SHP77 (cell line): ENCODE results near the gene LRMDA.
A peak's percentile ranks its signal among the peaks of the same experiment; 100 is the strongest.

ENCODE experiments used
- DNase-seq, 2 experiments: peaks; one replicate each; lab custom pipeline; 2025; lab: John Stamatoyannopoulos, UW

LRMDA gene

DNA sequence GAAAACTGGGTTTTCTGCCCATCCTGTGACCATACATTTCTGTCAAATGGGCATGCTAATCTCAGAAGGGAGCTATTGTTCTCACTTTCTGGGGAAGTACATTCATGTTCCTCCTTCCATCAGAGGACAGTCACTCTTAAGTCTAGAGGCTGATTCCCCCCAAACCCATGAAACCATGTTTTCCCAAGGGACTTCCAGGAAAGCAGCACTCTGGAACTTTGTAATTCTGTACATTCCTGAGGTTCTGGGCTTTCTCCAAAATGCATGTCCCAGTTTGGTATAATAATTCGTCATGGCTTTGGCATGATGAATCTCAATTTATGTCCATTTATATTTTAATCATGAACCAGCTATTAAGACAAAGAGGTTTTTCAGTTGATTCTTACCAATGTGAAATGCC is 688.1 kb downstream of the LRMDA start:
- no peak for DNase-seq

DNA sequence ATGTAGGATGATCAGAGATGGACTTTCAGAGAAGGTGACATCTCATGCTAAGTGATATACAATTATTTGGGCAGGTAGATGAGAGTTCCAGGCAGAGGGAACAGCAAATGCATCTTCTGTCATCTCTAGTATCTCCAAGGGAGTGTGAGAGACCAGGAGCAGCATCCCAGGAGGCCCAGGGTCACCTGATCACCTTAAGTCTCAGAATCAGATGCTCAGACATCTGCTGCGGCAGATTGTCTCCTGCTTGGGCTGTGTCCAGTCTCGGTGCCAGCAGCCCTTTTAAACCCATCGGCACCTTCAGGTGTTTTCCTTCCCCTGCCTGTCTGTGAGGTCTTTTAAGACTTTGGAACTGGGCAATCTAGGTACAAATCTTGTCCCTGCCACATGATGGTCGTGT is 690.6 kb downstream of the LRMDA start:
- no peak for DNase-seq

DNA sequence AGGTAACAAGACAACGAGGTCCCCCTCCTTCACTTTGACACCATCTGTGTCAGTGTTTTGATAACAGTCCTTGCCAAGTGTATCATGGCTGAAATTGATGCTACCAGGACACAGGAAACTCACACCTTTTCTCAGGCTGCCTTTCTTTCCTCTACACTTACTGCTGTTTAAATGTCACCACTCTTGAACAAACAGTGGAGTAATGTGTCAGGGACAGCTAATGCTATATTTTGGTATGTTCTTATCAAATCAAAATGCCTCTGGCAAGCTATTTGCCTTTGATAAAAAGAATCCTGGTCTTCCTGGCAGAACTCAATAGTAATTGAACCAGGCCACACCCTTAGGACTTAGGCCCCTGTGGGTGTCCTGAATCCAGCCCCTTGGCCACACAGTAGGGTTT is 692.9 kb downstream of the LRMDA start:
- no peak for DNase-seq

DNA sequence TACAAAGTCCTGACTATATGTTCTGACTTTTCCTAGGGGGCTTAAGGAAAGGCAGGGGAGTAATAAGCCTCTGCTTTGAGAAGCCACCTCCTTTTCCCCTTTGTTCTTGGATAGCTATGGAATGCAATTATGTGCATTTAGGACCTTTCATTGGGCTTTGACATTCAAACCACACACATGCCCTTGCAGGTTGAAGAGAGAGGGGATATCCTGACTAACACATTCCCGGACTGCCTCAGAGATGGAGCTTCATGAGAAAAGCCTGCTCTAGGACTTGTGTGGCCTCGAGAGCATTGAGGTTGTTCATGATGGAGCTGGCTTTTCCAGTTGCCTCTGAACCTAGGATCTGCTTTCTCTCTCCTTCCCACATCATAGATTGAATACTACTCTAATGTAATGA is 694.5 kb downstream of the LRMDA start:
- DNase-seq: no peak

DNA sequence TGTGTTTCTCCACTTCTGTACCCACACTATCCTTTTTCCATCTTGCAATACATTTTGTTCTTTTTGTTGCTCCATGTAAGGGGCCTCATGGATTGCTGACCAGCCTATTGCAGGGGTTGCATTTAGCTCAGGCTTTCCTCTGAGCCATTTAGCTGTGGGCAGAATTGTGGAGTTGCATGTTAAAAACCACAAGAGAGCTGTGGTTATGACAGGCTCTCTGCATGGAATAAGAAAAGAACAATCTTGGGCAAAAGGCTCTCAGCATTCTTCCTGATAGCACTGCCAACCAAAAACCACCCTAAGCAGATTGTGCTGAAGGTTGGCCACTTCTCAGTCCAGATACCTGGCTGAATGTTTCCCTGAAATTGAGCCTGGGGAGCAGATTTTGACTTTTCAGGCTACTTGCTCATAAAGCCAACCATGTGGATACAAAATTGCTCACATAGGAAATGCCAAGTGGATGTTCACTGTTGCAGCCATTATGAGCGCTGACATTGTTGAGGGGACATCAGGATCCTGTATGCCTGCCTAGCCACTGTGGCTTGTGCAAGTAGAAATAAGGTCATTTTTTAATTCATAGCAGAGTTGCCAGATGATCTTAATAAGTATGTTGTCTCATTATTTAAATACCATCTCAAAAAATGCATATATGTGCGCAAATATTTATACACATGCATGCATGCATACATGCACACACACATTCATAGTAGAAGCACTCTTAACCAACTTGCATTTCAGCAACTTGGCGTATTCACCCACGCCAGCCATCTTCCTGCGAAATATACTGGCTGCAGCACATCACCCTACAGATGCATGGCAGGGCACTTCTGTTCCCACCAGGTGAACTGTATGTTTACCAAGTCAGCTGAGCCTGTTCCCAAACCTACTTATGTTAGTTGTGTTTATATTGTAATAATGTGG is 695.4 kb downstream of the LRMDA start:
- DNase-seq: no peak

DNA sequence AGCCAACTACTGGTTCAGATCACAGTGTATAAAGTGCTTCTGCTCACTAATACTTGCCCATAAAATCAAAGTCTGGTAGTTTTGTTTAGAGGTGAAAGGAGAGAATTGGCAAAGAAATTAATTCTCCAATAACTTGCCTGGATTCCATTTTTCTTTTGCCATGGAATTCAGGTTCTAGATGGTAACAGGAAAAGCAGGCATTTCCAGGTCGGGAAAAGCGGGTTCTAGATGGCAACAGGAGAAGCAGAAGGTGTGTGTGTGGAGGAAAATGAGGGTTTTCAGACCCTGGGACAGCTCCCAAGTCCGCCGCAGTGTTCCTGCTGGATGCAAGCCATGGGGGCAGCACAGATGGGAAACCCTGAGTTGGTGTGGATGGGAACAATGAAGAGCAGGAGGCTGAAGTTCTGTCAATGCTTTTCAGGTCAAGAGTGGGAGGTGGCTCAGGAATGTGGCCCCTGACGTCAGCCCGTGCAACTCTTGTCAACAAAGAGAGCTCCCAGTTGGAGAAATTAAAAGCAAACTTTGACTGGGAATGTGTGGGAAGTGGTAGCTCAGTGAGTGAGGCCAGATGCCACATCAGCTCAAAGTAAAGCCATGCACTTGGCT is 696.7 kb downstream of the LRMDA start:
- DNase-seq: no peak

DNA sequence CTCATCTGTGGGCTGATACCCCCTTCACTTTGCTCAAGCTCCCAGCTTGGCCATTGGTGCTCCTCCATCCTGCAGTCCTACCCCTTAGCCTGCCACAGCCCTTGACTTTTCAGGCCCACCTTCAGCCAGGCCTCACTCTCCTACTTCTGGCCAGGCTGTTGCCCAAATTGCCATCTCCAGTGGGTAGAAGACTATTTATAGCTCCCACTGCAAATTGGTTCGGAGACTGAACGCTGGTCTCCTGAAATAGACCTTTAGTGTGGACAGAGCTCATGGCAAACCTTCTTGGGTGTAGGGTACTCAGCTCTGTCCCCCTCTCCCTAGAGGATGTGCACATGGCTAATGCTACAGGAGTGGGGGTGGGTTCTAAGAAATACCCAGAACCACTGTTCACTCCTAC is 697.8 kb downstream of the LRMDA start:
- no peak for DNase-seq

DNA sequence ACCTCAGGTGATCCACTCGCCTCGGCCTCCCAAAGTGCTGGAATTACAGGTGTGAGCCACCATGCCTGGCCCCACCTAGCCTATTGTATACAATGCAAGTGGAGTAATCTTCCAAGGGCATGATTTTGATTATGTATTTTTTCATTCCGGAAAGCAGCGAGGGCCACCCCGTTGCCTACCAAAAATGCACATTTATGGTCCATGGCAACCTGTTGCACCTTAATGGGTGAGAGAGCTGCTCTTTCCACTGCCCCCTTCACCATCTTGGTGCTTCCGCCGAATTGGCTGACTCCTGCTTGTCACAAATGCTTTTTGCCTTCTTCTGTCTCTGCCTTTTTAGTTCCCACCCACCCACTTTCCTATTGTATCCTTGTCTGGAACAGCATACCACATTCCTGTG is 699.5 kb downstream of the LRMDA start:
- no peak for DNase-seq

DNA sequence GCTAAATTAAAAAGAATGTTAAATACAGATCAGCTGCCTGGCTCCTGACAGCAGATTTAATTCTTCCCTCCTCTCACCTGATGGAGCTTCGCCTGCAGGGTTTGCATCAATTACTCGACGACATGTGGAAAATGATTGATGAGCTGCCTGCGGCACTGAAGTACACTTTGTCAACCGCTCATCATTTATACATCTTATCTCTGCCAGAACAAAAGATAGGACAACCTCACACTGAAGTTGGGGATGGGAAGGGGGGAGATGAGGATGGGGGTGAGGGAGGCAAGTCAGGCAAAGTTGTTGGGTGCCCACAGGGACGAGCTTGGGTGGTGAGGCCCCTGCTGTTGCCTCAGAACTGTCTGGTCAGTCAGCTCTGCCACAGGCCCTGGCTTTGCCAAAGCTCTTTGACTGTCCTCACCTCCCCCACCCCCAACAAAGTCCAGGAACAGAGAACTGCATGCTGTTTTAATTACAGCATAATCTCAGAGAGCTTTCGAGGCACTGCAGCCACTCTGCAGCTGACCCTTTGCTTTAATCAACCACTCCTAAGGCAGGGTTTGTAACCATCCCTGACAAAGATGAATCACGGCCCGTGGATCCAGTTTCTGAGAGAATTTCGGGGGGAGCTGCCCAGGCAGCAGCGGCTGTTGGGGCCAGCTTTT is 702.3 kb downstream of the LRMDA start:
- peak in 1 of 2 experiments; percentile 26 for DNase-seq

DNA sequence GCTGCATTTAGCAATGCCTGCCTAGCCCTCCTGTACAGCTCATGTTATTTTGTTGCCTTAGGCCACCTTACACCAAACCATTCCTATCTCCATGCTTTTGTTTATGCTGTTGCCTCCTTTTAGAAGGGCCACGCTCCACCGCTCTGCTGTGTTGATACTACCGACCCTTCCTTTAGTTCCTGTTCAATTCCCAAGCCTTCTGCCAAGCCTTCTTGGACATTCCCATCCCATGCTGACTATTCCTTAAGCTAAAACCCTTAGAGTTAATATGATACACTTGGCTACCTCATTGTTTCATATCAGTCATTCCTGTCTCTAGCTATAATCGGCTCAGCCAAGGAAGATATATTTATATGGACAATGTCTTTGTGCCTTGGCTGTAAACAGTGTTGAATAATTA is 705.5 kb downstream of the LRMDA start:
- no peak for DNase-seq

DNA sequence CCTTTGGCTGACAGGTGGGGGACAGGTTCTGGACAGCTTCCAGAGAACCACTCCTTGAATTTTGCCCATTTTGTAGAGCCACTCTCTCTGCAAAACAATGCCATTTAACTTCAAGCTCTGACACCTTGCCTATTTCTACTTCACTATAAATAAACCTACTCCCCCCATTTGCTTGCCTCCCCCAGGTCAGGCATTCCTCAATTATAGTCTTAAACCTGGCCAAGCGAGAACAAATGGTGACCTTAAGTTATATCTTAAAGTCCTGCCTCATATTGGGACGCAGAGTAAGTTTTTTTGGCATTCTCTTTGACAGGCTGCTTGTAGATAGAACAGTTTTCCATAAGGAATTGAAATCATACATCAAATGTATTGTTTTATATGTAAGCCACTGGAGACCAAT is 706.9 kb downstream of the LRMDA start:
- no peak for DNase-seq

DNA sequence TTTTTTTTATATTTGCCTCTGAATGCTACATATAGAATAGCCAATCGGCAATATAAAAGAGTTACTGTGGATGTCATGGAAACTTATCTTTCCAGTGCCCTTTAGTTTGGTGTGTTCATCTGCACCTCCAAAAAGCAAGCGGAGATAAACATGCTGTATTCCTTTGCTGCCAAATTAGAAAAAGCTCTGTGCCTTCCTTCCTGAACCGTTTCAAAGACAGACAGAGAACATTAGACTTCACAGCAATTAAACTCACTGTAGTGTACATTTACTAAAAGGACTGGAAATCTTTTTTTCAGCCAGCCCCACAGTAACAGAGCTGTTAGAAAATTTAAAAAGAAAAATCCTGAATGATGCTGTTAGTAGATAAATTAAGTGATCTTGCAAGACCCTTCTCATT is 707.5 kb downstream of the LRMDA start:
- DNase-seq: no peak

DNA sequence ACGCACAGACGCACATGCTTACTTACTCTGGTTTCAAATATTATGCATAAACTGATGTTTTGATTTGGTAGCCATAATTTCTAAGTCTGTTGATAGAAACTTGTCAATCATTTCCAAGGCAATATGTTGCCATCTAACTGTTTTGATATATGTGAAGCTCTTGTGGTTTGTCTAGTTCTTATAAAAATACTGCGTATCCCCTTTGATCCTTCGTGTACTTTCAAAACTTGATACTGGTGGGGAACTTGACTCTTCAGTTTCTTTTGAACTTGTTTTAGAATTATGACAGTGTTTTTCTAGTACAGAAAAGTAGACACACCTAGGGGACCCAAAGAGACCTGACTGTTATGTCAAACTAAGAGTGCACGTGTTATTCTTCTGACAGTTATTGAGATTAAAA is 708.0 kb downstream of the LRMDA start:
- DNase-seq: no peak

DNA sequence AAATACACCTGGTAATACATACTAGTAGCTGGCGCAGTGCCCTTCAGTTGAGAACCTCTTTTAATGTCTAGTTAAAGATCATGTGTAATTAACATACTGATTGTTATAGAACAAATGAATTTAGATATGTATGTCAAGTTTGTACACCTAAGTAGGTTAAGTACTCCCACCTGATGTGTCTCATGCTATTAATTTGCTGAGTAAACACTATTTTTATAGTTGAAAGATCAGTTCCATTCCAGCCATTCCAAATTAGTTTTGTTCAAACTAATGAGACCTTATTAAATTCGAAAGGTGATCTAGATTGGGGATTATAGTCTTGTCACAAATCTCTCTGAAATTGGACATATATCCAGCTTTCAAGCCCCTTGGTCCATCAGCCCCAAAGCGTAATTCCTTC is 710.0 kb downstream of the LRMDA start:
- DNase-seq: no peak

DNA sequence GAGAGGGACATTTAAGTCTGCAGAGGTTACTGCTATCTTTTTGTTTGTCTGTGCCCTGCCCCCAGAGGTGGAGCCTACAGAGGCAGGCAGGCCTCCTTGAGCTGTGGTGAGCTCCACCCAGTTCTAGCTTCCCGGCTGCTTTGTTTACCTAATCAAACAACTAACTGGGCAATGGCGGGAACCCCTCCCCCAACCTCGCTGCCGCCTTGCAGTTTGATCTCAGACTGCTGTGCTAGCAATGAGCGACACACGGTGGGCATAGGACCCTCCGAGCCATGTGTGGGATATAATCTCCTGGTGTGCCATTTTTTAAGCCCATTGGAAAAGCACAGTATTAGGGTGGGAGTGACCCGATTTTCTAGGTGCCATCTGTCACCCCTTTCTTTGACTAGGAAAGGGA is 716.8 kb downstream of the LRMDA start:
- DNase-seq: peak in 1 of 2 experiments; percentile 7

DNA sequence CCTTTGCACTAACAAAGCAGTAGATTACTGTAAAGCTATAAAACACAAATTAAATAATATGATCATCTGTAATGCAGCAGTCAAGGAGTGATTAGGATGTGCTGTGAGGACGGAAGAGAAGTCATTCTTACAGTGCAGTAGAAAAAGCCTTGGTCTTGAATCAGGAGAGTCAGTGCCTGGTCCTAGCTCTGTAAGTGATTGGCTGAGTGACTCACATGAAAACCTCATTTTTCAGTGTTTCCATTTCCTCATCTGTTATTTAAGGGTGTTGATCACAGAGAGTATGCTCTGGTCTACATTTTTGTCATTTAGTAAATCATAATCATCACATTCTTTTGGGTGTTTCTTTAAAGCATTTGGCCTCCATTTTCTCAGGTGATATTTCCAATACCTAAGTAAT is 717.8 kb downstream of the LRMDA start:
- DNase-seq: no peak

DNA sequence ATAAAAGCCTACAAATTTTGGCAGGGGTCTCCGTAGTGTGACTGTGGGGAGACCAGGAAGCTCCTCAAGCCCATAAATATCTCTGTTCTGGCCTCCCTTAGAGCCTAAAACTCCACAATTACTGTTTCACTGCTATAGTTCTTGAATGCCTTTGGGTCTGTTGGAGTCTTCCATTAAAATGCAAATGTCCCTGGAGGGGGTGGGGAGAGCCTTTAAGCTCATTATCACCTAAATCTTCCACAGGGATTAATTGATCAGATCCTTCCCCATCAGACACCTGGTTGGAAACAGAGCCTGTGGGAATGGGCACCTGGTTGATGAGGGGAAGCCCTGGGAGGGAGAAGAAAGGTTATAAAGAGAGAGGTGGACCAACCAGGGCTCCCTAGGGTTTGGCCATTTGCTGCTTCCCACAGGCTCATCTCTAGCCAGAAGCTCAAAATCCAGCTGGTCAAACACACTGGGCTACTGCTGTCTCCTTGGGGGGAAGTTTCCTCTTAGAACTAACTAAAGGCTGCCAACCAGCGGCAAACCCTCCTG is 718.2 kb downstream of the LRMDA start:
- DNase-seq: peak in 1 of 2 experiments; percentile 34

DNA sequence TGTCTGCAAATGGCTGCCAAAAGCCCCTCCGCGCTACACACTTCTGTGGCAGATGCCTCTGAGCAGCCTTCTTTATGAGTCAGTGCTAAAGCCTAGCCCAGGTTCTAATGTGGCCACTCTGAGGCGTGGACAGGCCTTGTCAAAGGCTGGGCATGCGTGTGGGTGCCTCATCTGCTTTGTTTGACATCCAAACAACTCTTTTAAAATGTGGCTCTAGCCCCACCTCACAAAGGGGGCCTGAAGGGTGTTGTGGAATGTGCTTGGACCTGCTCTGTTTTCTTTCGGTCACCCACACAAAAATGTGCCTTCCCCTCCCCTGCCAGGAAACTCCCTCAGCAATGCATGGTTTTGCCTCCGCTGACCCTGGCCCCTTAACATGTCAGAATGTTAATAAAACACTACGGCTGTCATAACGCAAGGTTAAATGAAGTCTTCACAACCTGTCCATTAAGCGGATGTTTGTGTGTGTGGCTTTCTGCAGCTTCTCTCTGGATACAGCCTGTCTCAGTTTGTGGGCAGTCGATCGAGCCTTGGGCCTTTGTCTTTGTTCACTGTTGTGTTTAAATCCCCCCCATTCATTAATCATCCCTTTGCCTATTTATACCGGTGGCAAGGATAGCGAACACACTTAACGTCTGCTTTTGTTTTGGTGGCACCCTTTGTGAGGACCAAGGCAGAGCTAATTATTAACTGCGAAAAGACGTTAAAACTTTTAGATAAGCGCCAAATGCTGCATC is 718.9 kb downstream of the LRMDA start:
- peak in 1 of 2 experiments; percentile 9 for DNase-seq

DNA sequence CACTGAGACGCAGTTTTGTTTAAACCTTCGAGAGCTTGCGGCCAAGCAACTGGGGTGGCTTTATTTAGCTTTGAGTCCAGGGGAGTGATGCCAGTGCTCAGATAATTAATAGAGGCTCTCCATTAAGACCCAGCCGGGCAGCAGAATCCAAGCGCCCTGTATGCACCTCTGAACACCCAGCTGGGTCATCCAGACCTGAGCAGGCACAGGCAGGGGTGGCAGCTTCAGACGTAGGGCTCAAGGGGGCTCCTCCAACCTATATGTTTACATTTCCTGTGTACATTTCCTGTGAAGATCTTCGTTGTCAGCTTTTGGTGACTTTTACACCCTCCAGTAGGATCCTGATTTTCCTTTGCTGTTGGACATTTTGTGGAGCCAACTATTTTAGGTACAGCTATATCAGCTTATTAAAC is 719.5 kb downstream of the LRMDA start:
- no peak for DNase-seq

DNA sequence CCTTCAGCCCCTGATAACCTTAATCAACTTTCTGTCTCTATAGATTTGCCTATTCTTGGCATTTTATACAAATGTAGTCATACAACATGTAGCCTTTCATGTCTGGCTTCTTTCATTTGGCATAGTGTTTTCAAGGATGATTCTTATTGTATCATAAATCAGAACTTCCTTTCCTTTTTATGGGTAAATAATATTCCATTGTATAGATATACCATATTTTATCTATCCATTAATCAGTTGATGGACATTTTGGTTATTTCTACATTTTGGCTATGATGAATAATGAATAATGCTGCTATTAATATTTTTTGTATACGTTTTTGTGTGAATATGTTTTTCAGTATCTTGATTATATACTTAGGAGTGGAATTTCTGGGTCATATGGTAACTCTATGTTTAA is 720.8 kb downstream of the LRMDA start:
- DNase-seq: no peak

DNA sequence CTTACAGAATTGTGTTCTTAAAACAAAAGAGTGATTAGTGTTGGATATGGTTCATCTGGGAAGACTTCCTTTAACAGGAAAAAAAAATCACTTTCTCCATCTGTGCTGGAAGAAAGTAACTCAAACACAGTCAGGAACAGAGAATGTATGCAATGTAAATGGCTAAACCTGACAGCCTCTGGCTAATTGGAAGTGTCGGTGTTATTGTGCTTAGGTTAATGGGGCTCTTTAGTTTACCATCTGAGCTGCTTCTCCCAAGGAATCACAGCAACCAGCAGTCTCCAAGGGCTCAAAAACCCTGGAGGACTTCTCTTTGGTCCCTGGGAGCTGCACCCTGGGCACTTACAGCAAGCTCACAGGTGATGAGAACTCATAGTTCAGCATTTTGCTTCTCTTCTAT is 724.5 kb downstream of the LRMDA start:
- no peak for DNase-seq
